HEK293 (cell line): ENCODE results near the gene KCNS3.

Experiments used
- KLF16 ChIP-seq: fragments of 450-650 bp; formaldehyde crosslinking; IDR thresholded peaks from 2 replicates; pipeline ENCODE4 v1.5.1; 2017; ENCODE audit warnings: missing biosample characterization, missing genetic modification characterization
- KLF7 ChIP-seq: fragments of 450-650 bp; formaldehyde crosslinking; IDR thresholded peaks from 2 replicates; pipeline ENCODE4 v1.5.1; 2016; ENCODE audit warnings: missing biosample characterization, missing genetic modification characterization, borderline replicate concordance
- PRDM4 ChIP-seq: fragments of 450-650 bp; formaldehyde crosslinking; IDR thresholded peaks from 2 replicates; pipeline ENCODE4 v1.5.1; 2017; ENCODE audit warnings: missing biosample characterization, missing genetic modification characterization
- ZBTB1 ChIP-seq: fragments of 450-650 bp; formaldehyde crosslinking; IDR thresholded peaks from 2 replicates; pipeline ENCODE4 v1.5.1; 2016; ENCODE audit warnings: missing biosample characterization, missing genetic modification characterization
- ZBTB7A ChIP-seq: fragments of 450-650 bp; formaldehyde crosslinking; IDR thresholded peaks from 2 replicates; pipeline ENCODE4 v1.5.1; 2016; ENCODE audit warnings: low read depth, missing biosample characterization, missing genetic modification characterization
- ZNF121 ChIP-seq: fragments of 450-650 bp; formaldehyde crosslinking; IDR thresholded peaks from 2 replicates; pipeline ENCODE4 v1.5.1; 2016; ENCODE audit warnings: missing biosample characterization, missing genetic modification characterization
- ZNF274 ChIP-seq, 2 experiments: fragments of 200-500 bp in 1 of 2; fragments of 450-650 bp in 1 of 2; sonication (Bioruptor generic) in 1 of 2; formaldehyde crosslinking in 1 of 2; IDR thresholded peaks; 2 replicates each; pipeline versions ENCODE4 v1.5.1 to v1.6.1; 2014 to 2016; ENCODE audit warnings: borderline replicate concordance in 1 of 2, inconsistent platforms in 1 of 2, low read length in 1 of 2, missing biosample characterization in 1 of 2, missing genetic modification characterization in 1 of 2
- ZNF510 ChIP-seq: fragments of 450-650 bp; formaldehyde crosslinking; IDR thresholded peaks from 2 replicates; pipeline ENCODE4 v1.5.1; 2018; ENCODE audit warnings: mild to moderate bottlenecking, missing genetic modification characterization, missing biosample characterization; ENCODE audit not compliant: insufficient replicate concordance
- ZNF621 ChIP-seq: fragments of 450-650 bp; formaldehyde crosslinking; IDR thresholded peaks from 2 replicates; pipeline ENCODE4 v1.5.1; 2017; ENCODE audit warnings: missing biosample characterization, missing genetic modification characterization
- ZNF830 ChIP-seq: fragments of 450-650 bp; IDR thresholded peaks from 2 replicates; pipeline ENCODE4 v1.5.0; 2018; ENCODE audit warnings: missing biosample characterization, missing genetic modification characterization, low read depth, mild to moderate bottlenecking, moderate library complexity
- ZSCAN23 ChIP-seq: fragments of 450-650 bp; formaldehyde crosslinking; IDR thresholded peaks from 2 replicates; pipeline ENCODE4 v1.5.1; 2016; ENCODE audit warnings: missing biosample characterization, missing genetic modification characterization
- TF ChIP-seq, protein P1 (sequence below): fragments of 450-650 bp; formaldehyde crosslinking; IDR thresholded peaks from 2 replicates; pipeline ENCODE4 v1.5.1; 2016; ENCODE audit warnings: missing biosample characterization, missing genetic modification characterization
- TF ChIP-seq, protein P2 (sequence below): fragments of 450-650 bp; formaldehyde crosslinking; IDR thresholded peaks from 2 replicates; pipeline ENCODE4 v1.5.1; 2016; ENCODE audit warnings: missing biosample characterization, missing genetic modification characterization
- TF ChIP-seq, protein P3 (sequence below): fragments of 450-650 bp; formaldehyde crosslinking; IDR thresholded peaks from 2 replicates; pipeline ENCODE4 v1.5.1; 2017; ENCODE audit warnings: missing biosample characterization, missing genetic modification characterization

GRCh38 chr2:17959833-17960232 is 81.4 kb downstream of the KCNS3 start:
- TF ChIP-seq PRDM4 (no peak), ZNF274 (IDR thresholded peaks at IDR 0.05; ENCODE audit: low read length) (no peak), ZNF274 (tag by site-specific recombination; IDR thresholded peaks at IDR 0.05; ENCODE audit: borderline replicate concordance) (no peak), ZBTB7A (tag by site-specific recombination) (no peak), ZNF121 (tag by site-specific recombination) (no peak), ZNF510 (no peak), KLF16 (tag by site-specific recombination) (no peak), ZBTB1 (tag by site-specific recombination) (no peak), ZNF830 (tag by site-specific recombination) (no peak), KLF7 (tag by site-specific recombination) (no peak), ZSCAN23 (tag by site-specific recombination) (no peak), ZNF621 (tag by site-specific recombination) (no peak)
- TF ChIP-seq, protein P1, sequence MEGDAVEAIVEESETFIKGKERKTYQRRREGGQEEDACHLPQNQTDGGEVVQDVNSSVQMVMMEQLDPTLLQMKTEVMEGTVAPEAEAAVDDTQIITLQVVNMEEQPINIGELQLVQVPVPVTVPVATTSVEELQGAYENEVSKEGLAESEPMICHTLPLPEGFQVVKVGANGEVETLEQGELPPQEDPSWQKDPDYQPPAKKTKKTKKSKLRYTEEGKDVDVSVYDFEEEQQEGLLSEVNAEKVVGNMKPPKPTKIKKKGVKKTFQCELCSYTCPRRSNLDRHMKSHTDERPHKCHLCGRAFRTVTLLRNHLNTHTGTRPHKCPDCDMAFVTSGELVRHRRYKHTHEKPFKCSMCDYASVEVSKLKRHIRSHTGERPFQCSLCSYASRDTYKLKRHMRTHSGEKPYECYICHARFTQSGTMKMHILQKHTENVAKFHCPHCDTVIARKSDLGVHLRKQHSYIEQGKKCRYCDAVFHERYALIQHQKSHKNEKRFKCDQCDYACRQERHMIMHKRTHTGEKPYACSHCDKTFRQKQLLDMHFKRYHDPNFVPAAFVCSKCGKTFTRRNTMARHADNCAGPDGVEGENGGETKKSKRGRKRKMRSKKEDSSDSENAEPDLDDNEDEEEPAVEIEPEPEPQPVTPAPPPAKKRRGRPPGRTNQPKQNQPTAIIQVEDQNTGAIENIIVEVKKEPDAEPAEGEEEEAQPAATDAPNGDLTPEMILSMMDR (tag by site-specific recombination) = no peak
- TF ChIP-seq, protein P2, sequence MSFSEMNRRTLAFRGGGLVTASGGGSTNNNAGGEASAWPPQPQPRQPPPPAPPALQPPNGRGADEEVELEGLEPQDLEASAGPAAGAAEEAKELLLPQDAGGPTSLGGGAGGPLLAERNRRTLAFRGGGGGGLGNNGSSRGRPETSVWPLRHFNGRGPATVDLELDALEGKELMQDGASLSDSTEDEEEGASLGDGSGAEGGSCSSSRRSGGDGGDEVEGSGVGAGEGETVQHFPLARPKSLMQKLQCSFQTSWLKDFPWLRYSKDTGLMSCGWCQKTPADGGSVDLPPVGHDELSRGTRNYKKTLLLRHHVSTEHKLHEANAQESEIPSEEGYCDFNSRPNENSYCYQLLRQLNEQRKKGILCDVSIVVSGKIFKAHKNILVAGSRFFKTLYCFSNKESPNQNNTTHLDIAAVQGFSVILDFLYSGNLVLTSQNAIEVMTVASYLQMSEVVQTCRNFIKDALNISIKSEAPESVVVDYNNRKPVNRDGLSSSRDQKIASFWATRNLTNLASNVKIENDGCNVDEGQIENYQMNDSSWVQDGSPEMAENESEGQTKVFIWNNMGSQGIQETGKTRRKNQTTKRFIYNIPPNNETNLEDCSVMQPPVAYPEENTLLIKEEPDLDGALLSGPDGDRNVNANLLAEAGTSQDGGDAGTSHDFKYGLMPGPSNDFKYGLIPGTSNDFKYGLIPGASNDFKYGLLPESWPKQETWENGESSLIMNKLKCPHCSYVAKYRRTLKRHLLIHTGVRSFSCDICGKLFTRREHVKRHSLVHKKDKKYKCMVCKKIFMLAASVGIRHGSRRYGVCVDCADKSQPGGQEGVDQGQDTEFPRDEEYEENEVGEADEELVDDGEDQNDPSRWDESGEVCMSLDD (tag by site-specific recombination) = no peak
- TF ChIP-seq, protein P3, sequence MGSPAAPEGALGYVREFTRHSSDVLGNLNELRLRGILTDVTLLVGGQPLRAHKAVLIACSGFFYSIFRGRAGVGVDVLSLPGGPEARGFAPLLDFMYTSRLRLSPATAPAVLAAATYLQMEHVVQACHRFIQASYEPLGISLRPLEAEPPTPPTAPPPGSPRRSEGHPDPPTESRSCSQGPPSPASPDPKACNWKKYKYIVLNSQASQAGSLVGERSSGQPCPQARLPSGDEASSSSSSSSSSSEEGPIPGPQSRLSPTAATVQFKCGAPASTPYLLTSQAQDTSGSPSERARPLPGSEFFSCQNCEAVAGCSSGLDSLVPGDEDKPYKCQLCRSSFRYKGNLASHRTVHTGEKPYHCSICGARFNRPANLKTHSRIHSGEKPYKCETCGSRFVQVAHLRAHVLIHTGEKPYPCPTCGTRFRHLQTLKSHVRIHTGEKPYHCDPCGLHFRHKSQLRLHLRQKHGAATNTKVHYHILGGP = no peak
